Adrenal gland (tissue), 12 donors: ENCODE measurements around the gene VPS9D1. TPM values are rescaled to one million over a fixed set of nuclear protein-coding genes. Genes with fewer than 3 reads are reported as not detected.
A peak's percentile ranks its signal among the peaks of the same experiment; 100 is the strongest.

ENCODE experiments used
- DNase-seq, 7 donors: peaks; one replicate each; pipeline ENCODE4 v3.0.0-alpha.2; 2019 to 2020
- H3K27ac ChIP-seq, 5 donors: fragments of 200-600 bp; sonication (generic) in 4 of 5; 1 replicate in 3 of 5; 2 replicates in 2 of 5; pipeline versions ENCODE4 v1.5.1 to v1.8.0; 2016 to 2020; ENCODE audit warnings: mild to moderate bottlenecking in 1 of 5
- H3K27me3 ChIP-seq: fragments of 200-600 bp; 2 replicates; pipeline ENCODE4 v1.8.0; 2021
- H3K36me3 ChIP-seq, 2 donors: fragments of 200-600 bp; replicated peaks in 1 of 2; 1 replicate in 1 of 2; 2 replicates in 1 of 2; pipeline versions ENCODE4 v1.5.1 to v1.8.0; 2018 to 2022
- H3K4me1 ChIP-seq, 2 donors: fragments of 200-600 bp; replicated peaks in 1 of 2; 1 replicate in 1 of 2; 2 replicates in 1 of 2; pipeline versions ENCODE4 v1.5.1 to v1.8.0; 2018 to 2021
- H3K4me3 ChIP-seq, 4 donors: fragments of 200-600 bp; sonication (generic) in 3 of 4; one replicate each; pipeline ENCODE4 v1.5.1; 2016 to 2018
- H3K9me3 ChIP-seq, 3 donors: fragments of 200-600 bp; sonication (generic) in 1 of 3; replicated peaks in 1 of 3; 1 replicate in 2 of 3; 2 replicates in 1 of 3; pipeline versions ENCODE4 v1.5.1 to v1.8.0; 2016 to 2021
- POLR2A ChIP-seq, 2 donors: fragments of 450-650 bp; IDR thresholded peaks; one replicate each; pipeline ENCODE4 v1.6.1; 2017; ENCODE audit warnings: antibody characterized with exemption in 2 of 2, mild to moderate bottlenecking in 2 of 2, moderate library complexity in 1 of 2
- WGBS, 4 donors: extraction: QIAGEN DNeasy Blood & Tissue Kit in 2 of 4; methylation state at CpG; one replicate each; pipeline versions ENCODE4 v1.1.5 to v1.1.7; 2013 to 2017; 5-methylcytosine and 5-hydroxymethylcytosine counted together
- intact Hi-C, 2 donors: fragments of 100-400 bp; cut with DNase I; formaldehyde crosslinking; loops; one replicate each; pipeline versions ENCODE4 v1.14.1 to v1.15.0; 2022 to 2023
- polyA plus RNA-seq, 3 donors: library from polyadenylated mRNA; stranded (reverse); fragments of 200-250 nt in 2 of 3; fragments of 350-450 nt in 1 of 3; fragmentation: Illumina TruSeq in 1 of 3; extraction: RNeasy Lipid Tissue Mini Kit (QIAGEN cat#74804) in 1 of 3; gene quantifications; one replicate each; pipeline ENCODE4 v1.2.3, GENCODE V29; 2013 to 2014
- total RNA-seq, 9 donors: library from RNA; depleted of rRNA in 4 of 9; stranded (reverse); fragments of >200 nt in 4 of 9; fragments of 120-200 nt in 1 of 9; fragmentation: NEBNext Ultra II Directional in 1 of 9; extraction: Animal tissue kit (Norgen Biotek cat#: 25700) in 1 of 9; gene quantifications; one replicate each; pipeline versions ENCODE4 v1.1.0 to v1.2.4, GENCODE V29; 2013 to 2023
- TF ChIP-seq, protein P1 (sequence below), 6 experiments: fragments of 450-650 bp in 4 of 6; fragments of 200-600 bp in 2 of 6; sonication (generic) in 1 of 6; IDR thresholded peaks; 1 replicate in 5 of 6; 2 replicates in 1 of 6; pipeline versions ENCODE4 v1.5.1 to v1.8.0; 2016 to 2021; ENCODE audit warnings: antibody characterized with exemption in 6 of 6, mild to moderate bottlenecking in 2 of 6, moderate library complexity in 1 of 6
- donor health status: healthy with polysubstance abuse.
- donor health status: Bipolar disorder and iron deficiency.
- donor health status: DM: yes; HTN: yes; CAD: no.
- donor health status: DM: no; HTN: no; CAD: no.
- donor health status: DM: no; HTN: no; CAD: no.
- donor health status: DM: yes; HTN: yes; CAD: no.

The VPS9D1 gene
- total and polyA plus RNA-seq, 12 donors, result 3.9 to 102 (median 23.2) TPM

DNA sequence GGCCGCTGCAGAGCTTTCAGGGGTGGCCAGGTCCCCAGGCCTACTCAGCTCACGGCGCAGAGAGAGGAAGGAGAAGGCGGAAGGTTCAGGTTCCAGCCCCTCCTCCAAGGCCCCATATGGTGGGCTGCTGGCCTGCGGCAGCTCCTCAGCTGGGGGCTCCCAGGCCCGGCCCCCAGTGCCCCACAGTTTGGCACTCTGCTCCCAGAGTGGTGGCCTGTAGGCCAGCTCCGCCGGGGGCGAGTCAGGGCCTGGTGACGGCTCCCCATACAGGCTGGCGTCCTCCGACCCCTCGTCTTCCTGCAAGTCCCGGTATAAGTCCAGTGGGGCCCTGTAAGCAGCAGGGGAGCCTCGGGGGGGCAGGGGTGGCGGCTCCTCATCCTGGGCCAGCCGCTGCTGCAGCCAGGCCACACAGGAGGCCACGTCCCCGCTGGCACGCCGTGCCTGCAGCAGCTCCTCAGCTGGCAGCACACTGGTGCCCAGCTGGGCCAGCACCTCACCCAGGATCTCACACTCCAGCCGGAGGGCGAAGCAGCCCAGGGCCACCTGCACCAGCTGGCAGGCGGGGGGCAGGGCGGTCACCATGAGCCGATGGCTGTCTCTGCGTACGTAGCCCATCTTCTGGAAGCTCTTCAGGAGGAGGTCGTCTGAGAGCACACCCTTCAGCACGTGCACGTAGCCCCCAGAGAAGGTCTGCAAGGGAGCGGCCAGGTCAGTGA is 22.9 kb downstream of the VPS9D1 start:
- Histone ChIP-seq H3K36me3 (peaks cover 0 to 41% of the 10 kb centered on the region in 2 donors), H3K4me1 (peaks cover 10 to 17% of the 10 kb centered on the region in 2 donors)
- 85 to 91% (median 88%) methylated on average over 12 to 32 of the region's 32 CpGs for WGBS, 4 donors

DNA sequence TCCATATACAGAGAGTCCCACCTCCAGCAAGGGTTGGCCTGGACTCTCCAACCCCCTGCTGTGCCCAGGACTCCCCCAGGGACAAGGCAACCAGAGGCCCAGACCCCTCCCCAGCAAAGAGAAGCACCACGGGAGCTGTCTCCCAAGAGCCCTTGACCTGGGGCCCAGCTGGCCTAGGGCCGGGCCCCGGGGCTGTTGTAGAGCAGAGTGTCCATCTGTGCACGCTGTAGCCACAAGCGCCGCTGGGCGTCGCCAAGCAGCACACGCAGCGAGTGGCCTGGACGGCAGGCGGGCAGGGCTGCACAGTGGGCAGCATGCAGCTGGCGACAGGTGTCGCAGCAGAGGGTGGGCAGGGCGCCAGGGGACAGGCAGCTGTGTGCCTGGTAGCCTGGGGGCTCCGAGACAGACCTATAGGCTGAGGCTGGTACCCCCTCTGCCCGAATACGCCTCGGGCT is 23.5 kb downstream of the VPS9D1 start:
- Histone ChIP-seq H3K4me3 (no peak overlapping the region), H3K9me3 (no peaks in the 10 kb centered on the region), H3K4me1 (peaks cover 10 to 17% of the 10 kb centered on the region in 2 donors), H3K27me3 (no peaks in the 10 kb centered on the region), H3K27ac (no peak overlapping the region), H3K36me3 (peaks cover 0 to 45% of the 10 kb centered on the region in 2 donors)
- TF ChIP-seq, protein P1, sequence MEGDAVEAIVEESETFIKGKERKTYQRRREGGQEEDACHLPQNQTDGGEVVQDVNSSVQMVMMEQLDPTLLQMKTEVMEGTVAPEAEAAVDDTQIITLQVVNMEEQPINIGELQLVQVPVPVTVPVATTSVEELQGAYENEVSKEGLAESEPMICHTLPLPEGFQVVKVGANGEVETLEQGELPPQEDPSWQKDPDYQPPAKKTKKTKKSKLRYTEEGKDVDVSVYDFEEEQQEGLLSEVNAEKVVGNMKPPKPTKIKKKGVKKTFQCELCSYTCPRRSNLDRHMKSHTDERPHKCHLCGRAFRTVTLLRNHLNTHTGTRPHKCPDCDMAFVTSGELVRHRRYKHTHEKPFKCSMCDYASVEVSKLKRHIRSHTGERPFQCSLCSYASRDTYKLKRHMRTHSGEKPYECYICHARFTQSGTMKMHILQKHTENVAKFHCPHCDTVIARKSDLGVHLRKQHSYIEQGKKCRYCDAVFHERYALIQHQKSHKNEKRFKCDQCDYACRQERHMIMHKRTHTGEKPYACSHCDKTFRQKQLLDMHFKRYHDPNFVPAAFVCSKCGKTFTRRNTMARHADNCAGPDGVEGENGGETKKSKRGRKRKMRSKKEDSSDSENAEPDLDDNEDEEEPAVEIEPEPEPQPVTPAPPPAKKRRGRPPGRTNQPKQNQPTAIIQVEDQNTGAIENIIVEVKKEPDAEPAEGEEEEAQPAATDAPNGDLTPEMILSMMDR (IDR thresholded peaks at IDR 0.05), result no peak
- TF ChIP-seq POLR2A (IDR thresholded peaks at IDR 0.05), result no peak
- WGBS, 4 donors, result 70 to 89% (median 83%) methylated on average over 14 to 19 of the region's 19 CpGs
- intact Hi-C loops, result no loop called here
- peak in 3 of 7 donors; percentile 29 to 63 (median 47) for DNase-seq

More for the DNA sequence above, 22.9 kb downstream of the VPS9D1 start:
- Histone ChIP-seq H3K27ac (no peak overlapping the region), H3K4me3 (no peak overlapping the region), H3K9me3 (no peaks in the 10 kb centered on the region), H3K27me3 (no peaks in the 10 kb centered on the region)
- DNase-seq, result peak in 2 of 7 donors; percentile 49 to 59
- TF ChIP-seq, protein P1 (IDR thresholded peaks at IDR 0.05), result no peak
- no peak for TF ChIP-seq POLR2A (IDR thresholded peaks at IDR 0.05)
- intact Hi-C loops, result no loop called here

DNA sequence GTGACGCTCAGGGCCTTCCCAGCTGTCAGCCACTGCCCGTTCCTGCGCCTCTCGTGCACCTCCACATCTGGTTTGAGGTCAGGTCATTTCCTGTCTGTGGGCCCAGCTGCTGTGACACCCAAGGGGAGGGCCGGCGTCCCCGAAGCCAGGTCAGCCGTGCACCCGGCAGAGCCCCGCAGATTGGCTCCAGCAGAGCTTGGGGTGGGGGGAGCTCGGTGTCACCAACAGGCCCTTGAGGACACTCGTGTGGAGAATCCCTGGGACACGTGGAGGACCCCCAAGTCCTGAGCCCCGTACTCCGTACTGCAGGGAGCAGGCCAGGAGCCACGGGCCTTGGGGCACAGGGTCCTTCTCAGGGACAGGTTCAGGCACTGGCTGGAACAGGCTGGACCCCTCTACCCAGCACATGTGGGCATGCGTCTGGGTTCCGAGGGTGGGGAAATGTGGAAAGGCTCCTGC is 24.0 kb downstream of the VPS9D1 start:
- intact Hi-C loops, result no loop called here
- H3K27me3 ChIP-seq, result no peaks in the 10 kb centered on the region
- H3K36me3 ChIP-seq, result peaks cover 0 to 50% of the 10 kb centered on the region in 2 donors
- H3K27ac ChIP-seq, result no peak overlapping the region
- no peaks in the 10 kb centered on the region for H3K9me3 ChIP-seq
- TF ChIP-seq POLR2A (IDR thresholded peaks at IDR 0.05), result no peak
- TF ChIP-seq, protein P1 (IDR thresholded peaks at IDR 0.05), result no peak
- H3K4me3 ChIP-seq, result no peak overlapping the region
- DNase-seq, result peak in 2 of 7 donors; percentile 22 to 53
- H3K4me1 ChIP-seq, result peaks cover 10 to 17% of the 10 kb centered on the region in 2 donors
- WGBS, 4 donors, result 55 to 67% (median 64%) methylated on average over 3 to 18 of the region's 18 CpGs

DNA sequence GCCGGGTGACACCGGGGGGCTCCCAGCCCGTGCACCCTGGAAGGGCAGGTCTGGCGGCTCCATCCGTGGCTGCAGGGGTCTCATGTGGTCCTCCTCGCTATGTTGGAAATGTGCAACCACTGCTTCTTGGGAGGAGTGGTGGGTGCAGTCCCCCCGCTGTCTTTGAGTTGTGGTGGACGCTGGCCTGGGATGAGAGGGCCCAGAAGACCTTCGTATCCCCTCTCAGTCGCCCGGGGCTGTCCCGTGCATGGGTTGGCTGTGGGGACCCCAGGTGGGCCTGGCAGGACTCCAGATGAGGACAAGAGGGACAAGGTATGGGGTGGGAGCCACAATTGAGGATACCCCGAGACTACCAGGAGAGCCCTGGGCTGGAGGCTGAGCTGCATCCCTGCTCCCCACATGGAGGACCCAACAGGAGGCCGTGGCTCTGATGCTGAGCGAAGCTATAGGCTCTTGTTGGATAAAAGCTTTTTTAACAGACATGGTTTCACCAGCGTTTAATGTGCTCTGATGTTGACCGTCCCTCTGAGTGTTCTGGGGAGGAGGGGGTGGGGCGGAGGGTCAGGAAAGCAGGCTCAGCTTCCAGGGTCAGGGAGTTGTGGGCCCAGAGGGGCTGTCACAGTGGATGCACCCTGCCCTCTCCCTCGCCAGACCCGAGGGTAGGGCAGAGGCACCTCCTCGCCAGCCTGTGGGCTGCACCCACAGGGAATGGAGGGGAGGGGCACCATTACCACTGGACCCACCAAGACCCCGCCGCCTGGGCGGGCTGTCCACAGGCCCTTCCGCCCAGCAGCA is 24.6 kb downstream of the VPS9D1 start:
- TF ChIP-seq, protein P1 (IDR thresholded peaks at IDR 0.05), result no peak
- TF ChIP-seq POLR2A (IDR thresholded peaks at IDR 0.05), result no peak
- 72 to 83% (median 78%) methylated on average over 7 to 25 of the region's 25 CpGs for WGBS, 4 donors

More for the DNA sequence above, 24.6 kb downstream of the VPS9D1 start:
- Histone ChIP-seq H3K9me3 (no peaks in the 10 kb centered on the region), H3K4me3 (no peak overlapping the region), H3K36me3 (peaks cover 0 to 56% of the 10 kb centered on the region in 2 donors), H3K27ac (no peak overlapping the region), H3K27me3 (no peaks in the 10 kb centered on the region), H3K4me1 (peaks cover 10 to 16% of the 10 kb centered on the region in 2 donors)
- peak in 2 of 7 donors; percentile 33 to 54 for DNase-seq
- intact Hi-C loops, result no loop called here
